HG03520 (cell line): ENCODE measurements around the gene TMEM25.
"Not testable (repeated sequence)": the region's sequence is repeated elsewhere in the genome, so short reads cannot be mapped to it uniquely, and the experiment has no call there.

ENCODE experiments used
- ATAC-seq: cut with Tn5 transposase; IDR thresholded peaks from one replicate; pipeline ENCODE4 v1.9.1; 2021; ENCODE audit warnings: mild to moderate bottlenecking, moderate library complexity; ENCODE audit not compliant: unreplicated experiment

Gene TMEM25

GRCh38 chr11:118574636-118575035 lies 43.6 kb downstream of the TMEM25 start:
- ATAC-seq = no peak

- ATAC-seq = not testable (repeated sequence)
Measured at GRCh38 chr11:118577995-118578394, 47.0 kb downstream of the TMEM25 start.

- ATAC-seq = no peak
Measured at GRCh38 chr11:118581057-118581456, 50.1 kb downstream of the TMEM25 start.
